Smooth muscle cell (in vitro differentiated cells): ENCODE measurements around the gene CBLB. TPM values are rescaled to one million over a fixed set of nuclear protein-coding genes. Genes with fewer than 3 reads are reported as not detected.

ENCODE experiments used
- DNase-seq: peaks from one replicate; lab custom pipeline; 2025; ENCODE audit not compliant: unreplicated experiment; lab: John Stamatoyannopoulos, UW
- H2AFZ ChIP-seq: fragments of 200-600 bp; sonication (generic); 2 replicates; pipeline ENCODE4 v1.6.0; 2016; ENCODE audit warnings: antibody characterized with exemption, low read depth, mild to moderate bottlenecking
- H3F3A ChIP-seq: fragments of 200-600 bp; sonication (generic); 2 replicates; pipeline ENCODE4 v1.6.0; 2017; ENCODE audit warnings: antibody characterized with exemption, low read depth
- H3K27ac ChIP-seq: fragments of 200-600 bp; sonication (generic); 2 replicates; pipeline ENCODE4 v1.5.1; 2016; ENCODE audit warnings: low read depth, mild to moderate bottlenecking
- H3K27me3 ChIP-seq: fragments of 200-600 bp; sonication (generic); 2 replicates; pipeline ENCODE4 v1.6.1; 2016; ENCODE audit warnings: low read depth, mild to moderate bottlenecking
- H3K36me3 ChIP-seq: fragments of 200-600 bp; sonication (generic); 2 replicates; pipeline ENCODE4 v1.5.1; 2016; ENCODE audit warnings: low read depth
- H3K4me1 ChIP-seq: fragments of 200-600 bp; sonication (generic); 2 replicates; pipeline ENCODE4 v1.5.1; 2016; ENCODE audit warnings: low read depth
- H3K4me2 ChIP-seq: fragments of 200-600 bp; sonication (generic); 2 replicates; pipeline ENCODE4 v1.6.0; 2016; ENCODE audit warnings: mild to moderate bottlenecking
- H3K4me3 ChIP-seq: fragments of 200-600 bp; sonication (generic); 2 replicates; pipeline ENCODE4 v1.5.1; 2016; ENCODE audit warnings: mild to moderate bottlenecking
- H3K79me2 ChIP-seq: fragments of 200-600 bp; sonication (generic); 2 replicates; pipeline ENCODE4 v1.6.0; 2016; ENCODE audit warnings: low read depth, mild to moderate bottlenecking
- H3K9ac ChIP-seq: fragments of 200-600 bp; sonication (generic); 2 replicates; pipeline ENCODE4 v1.6.0; 2016; ENCODE audit warnings: low read depth
- H3K9me3 ChIP-seq: fragments of 200-600 bp; sonication (generic); replicated peaks from 2 replicates; pipeline ENCODE4 v1.5.1; 2016; ENCODE audit warnings: low read depth
- H4K20me1 ChIP-seq: fragments of 200-600 bp; sonication (generic); 2 replicates; pipeline ENCODE4 v1.6.0; 2016; ENCODE audit warnings: low read depth
- CTCF ChIP-seq: fragments of 200-600 bp; sonication (generic); IDR thresholded peaks from 2 replicates; pipeline ENCODE4 v1.5.1; 2017; ENCODE audit warnings: borderline replicate concordance, mild to moderate bottlenecking, antibody characterized with exemption; ENCODE audit not compliant: insufficient read depth, poor library complexity, severe bottlenecking
- WGBS: methylation state at CpG from one replicate; pipeline ENCODE4 v1.1.7; 2016; ENCODE audit warnings: low lambda C conversion rate; 5-methylcytosine and 5-hydroxymethylcytosine counted together
- polyA plus RNA-seq: library from polyadenylated mRNA; unstranded; fragments of >200 nt; fragmentation: Nextera tagmentation; extraction: Ambion mirVana; gene quantifications from 2 replicates; pipeline ENCODE4 v1.2.1, GENCODE V29; 2016
- total RNA-seq: library from RNA; depleted of rRNA; stranded (reverse); fragments of >200 nt; gene quantifications from 2 replicates; pipeline ENCODE4 v1.2.3, GENCODE V29; 2014

The CBLB gene
- total and polyA plus RNA-seq, 2 experiments from 2014 or later = 13.9 to 38.9 TPM

GRCh38 chr3:105715372-105715771 lies 153.4 kb downstream of the CBLB start:
- peak overlapping the region; percentile 70 for H3K27ac ChIP-seq
- no peaks in the 10 kb centered on the region for H3F3A ChIP-seq
- no peaks in the 10 kb centered on the region for H3K27me3 ChIP-seq
- H3K9ac ChIP-seq = no peak overlapping the region
- no peaks in the 10 kb centered on the region for H4K20me1 ChIP-seq
- no peak for TF ChIP-seq CTCF
- no peaks in the 10 kb centered on the region for H3K4me1 ChIP-seq
- peaks cover 11% of the 10 kb centered on the region for H3K36me3 ChIP-seq
- DNase-seq = no peak
- no peak overlapping the region for H3K4me2 ChIP-seq
- no peak overlapping the region for H3K4me3 ChIP-seq
- H3K9me3 ChIP-seq = no peaks in the 10 kb centered on the region
- H3K79me2 ChIP-seq = no peaks in the 10 kb centered on the region
- WGBS = 61% methylated on average over 3 of the region's 3 CpGs
- H2AFZ ChIP-seq = no peak overlapping the region

GRCh38 chr3:105714453-105714852 lies 154.4 kb downstream of the CBLB start:
- H3K4me2 ChIP-seq = no peak overlapping the region
- no peaks in the 10 kb centered on the region for H3K79me2 ChIP-seq
- TF ChIP-seq CTCF = no peak
- H3K9me3 ChIP-seq = no peaks in the 10 kb centered on the region
- peak overlapping the region; percentile 70 for H3K27ac ChIP-seq
- no peaks in the 10 kb centered on the region for H3F3A ChIP-seq
- DNase-seq = no peak
- WGBS = 84% methylated on average over 6 of the region's 6 CpGs
- no peaks in the 10 kb centered on the region for H3K27me3 ChIP-seq
- no peaks in the 10 kb centered on the region for H3K4me1 ChIP-seq
- H2AFZ ChIP-seq = no peak overlapping the region
- H3K4me3 ChIP-seq = no peak overlapping the region
- H3K36me3 ChIP-seq = peaks cover 4% of the 10 kb centered on the region
- no peak overlapping the region for H3K9ac ChIP-seq
- H4K20me1 ChIP-seq = no peaks in the 10 kb centered on the region

DNA sequence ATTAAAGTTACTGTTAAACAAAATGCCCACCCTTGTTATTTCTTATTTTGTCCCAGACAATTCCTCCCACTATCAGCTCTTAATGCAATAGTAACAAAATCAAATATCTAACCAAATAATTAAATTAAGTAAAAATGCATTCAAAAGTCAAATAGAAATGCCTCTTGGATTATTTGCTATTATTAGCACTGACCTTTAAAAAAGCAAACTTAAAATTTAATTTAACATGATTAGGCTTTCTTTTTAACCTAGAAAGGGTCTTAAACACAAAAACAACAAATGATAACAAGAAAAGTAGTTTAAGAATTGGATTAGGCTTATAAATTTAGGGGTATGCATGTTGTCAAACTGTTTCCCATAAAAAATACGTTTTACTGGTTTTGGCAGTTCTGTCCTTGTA lies 159.8 kb downstream of the CBLB start:
- Histone ChIP-seq H3K36me3 (peaks cover 5% of the 10 kb centered on the region), H4K20me1 (no peaks in the 10 kb centered on the region), H3F3A (no peaks in the 10 kb centered on the region), H3K4me3 (no peak overlapping the region), H3K9me3 (no peaks in the 10 kb centered on the region), H3K4me1 (no peaks in the 10 kb centered on the region), H3K27me3 (no peaks in the 10 kb centered on the region), H2AFZ (no peak overlapping the region), H3K27ac (no peak overlapping the region), H3K4me2 (no peak overlapping the region), H3K9ac (no peak overlapping the region), H3K79me2 (no peaks in the 10 kb centered on the region)
- 83% methylated on average over 1 of the region's 1 CpG for WGBS
- no peak for DNase-seq
- TF ChIP-seq CTCF = no peak

GRCh38 chr3:105707009-105707408 lies 161.8 kb downstream of the CBLB start:
- no peaks in the 10 kb centered on the region for H3K9me3 ChIP-seq

More at GRCh38 chr3:105707009-105707408, 161.8 kb downstream of the CBLB start:
- Histone ChIP-seq H3K79me2 (no peaks in the 10 kb centered on the region), H3K27ac (no peak overlapping the region), H3K27me3 (no peaks in the 10 kb centered on the region), H3K4me2 (no peak overlapping the region), H3K4me1 (no peaks in the 10 kb centered on the region), H3K36me3 (peaks cover 19% of the 10 kb centered on the region), H3F3A (no peaks in the 10 kb centered on the region), H3K9ac (no peak overlapping the region), H3K4me3 (no peak overlapping the region), H2AFZ (no peak overlapping the region), H4K20me1 (no peaks in the 10 kb centered on the region)
- DNase-seq = no peak
- no peak for TF ChIP-seq CTCF
- WGBS = 95% methylated on average over 2 of the region's 2 CpGs
